Measurements from ENCODE around the gene PPP1R11. TPM values are rescaled to one million over a fixed set of nuclear protein-coding genes. Genes with fewer than 3 reads are reported as not detected.
A peak's percentile ranks its signal among the peaks of the same experiment; 100 is the strongest.

The PPP1R11 gene
- polyA plus RNA-seq, 1 donor (not counting 4 experiments of a cell fraction or from before 2014, with no cell fraction given), result 58.0 TPM

- no peak for TF ChIP-seq EZH2 (IDR thresholded peaks at IDR 0.05; ENCODE audit: low read length)
- no peak for TF ChIP-seq CTCF (optimal IDR thresholded peaks at IDR 0.05 in 1 of 3, IDR thresholded peaks at IDR 0.05 in 1 of 3, conservative IDR thresholded peaks at IDR 0.05 in 1 of 3; ENCODE audit: extremely low read depth in 1 of 3, insufficient read depth in 2 of 3, low read length in 3 of 3)
- Histone ChIP-seq H3K36me3 (ENCODE audit: control insufficient read depth in 2 of 2, extremely low read depth in 1 of 2, insufficient read depth in 2 of 2, low read length in 2 of 2) (no peaks in the 10 kb centered on the region), H3K27ac (ENCODE audit: control insufficient read depth, insufficient read depth, low read length) (no peak overlapping the region), H3K4me2 (ENCODE audit: control insufficient read depth, extremely low read depth, insufficient read depth, low read depth, low read length) (no peak overlapping the region), H2AFZ (ENCODE audit: control insufficient read depth, low read length) (no peak overlapping the region), H3K27me3 (ENCODE audit: control insufficient read depth, extremely low read depth, insufficient read depth, low read length) (peaks cover 43% of the 10 kb centered on the region), H3K4me3 (ENCODE audit: control insufficient read depth in 2 of 3, extremely low read depth in 1 of 3, insufficient read depth in 2 of 3, low read depth in 1 of 3, low read length in 3 of 3) (no peak overlapping the region), H4K20me1 (ENCODE audit: control insufficient read depth, extremely low read depth, insufficient read depth, low read length) (no peaks in the 10 kb centered on the region), H3K79me2 (ENCODE audit: control insufficient read depth, insufficient read depth, low read length) (no peaks in the 10 kb centered on the region), H3K9me1 (ENCODE audit: control insufficient read depth, extremely low read depth, insufficient read depth, low read length) (no peaks in the 10 kb centered on the region), H3K4me1 (ENCODE audit: control insufficient read depth, extremely low read depth, insufficient read depth, low read length) (no peaks in the 10 kb centered on the region), H3K9ac (ENCODE audit: control insufficient read depth, extremely low read depth, insufficient read depth, low read length) (no peak overlapping the region), H3K9me3 (ENCODE audit: control insufficient read depth, low read depth, low read length) (no peaks in the 10 kb centered on the region)
- no peak for DNase-seq (ENCODE audit: low read depth, low spot score)
- no peak for FAIRE-seq
- dilution Hi-C loops (cut with MboI; ENCODE audit: extremely low pct_ligation_motif_present, low sequenced_read_pairs), result no loop called here
Measured at GRCh38 chr6:30112402-30112994, 45.5 kb downstream of the PPP1R11 start.

- Histone ChIP-seq H4K20me1 (ENCODE audit: control insufficient read depth, extremely low read depth, insufficient read depth, low read length) (no peaks in the 10 kb centered on the region), H3K79me2 (ENCODE audit: control insufficient read depth, insufficient read depth, low read length) (no peaks in the 10 kb centered on the region), H3K4me2 (ENCODE audit: control insufficient read depth, extremely low read depth, insufficient read depth, low read depth, low read length) (no peak within 1 kb of the TSS), H3K9me1 (ENCODE audit: control insufficient read depth, extremely low read depth, insufficient read depth, low read length) (no peaks in the 10 kb centered on the region), H3K4me3 (ENCODE audit: control insufficient read depth in 2 of 3, extremely low read depth in 1 of 3, insufficient read depth in 2 of 3, low read depth in 1 of 3, low read length in 3 of 3) (no peak within 1 kb of the TSS), H3K27me3 (ENCODE audit: control insufficient read depth, extremely low read depth, insufficient read depth, low read length) (peaks cover 43% of the 10 kb centered on the region), H3K27ac (ENCODE audit: control insufficient read depth, insufficient read depth, low read length) (no peak within 1 kb of the TSS), H3K9me3 (ENCODE audit: control insufficient read depth, low read depth, low read length) (no peaks in the 10 kb centered on the region), H2AFZ (ENCODE audit: control insufficient read depth, low read length) (no peak within 1 kb of the TSS), H3K36me3 (ENCODE audit: control insufficient read depth in 2 of 2, extremely low read depth in 1 of 2, insufficient read depth in 2 of 2, low read length in 2 of 2) (no peaks in the 10 kb centered on the region), H3K9ac (ENCODE audit: control insufficient read depth, extremely low read depth, insufficient read depth, low read length) (no peak within 1 kb of the TSS), H3K4me1 (ENCODE audit: control insufficient read depth, extremely low read depth, insufficient read depth, low read length) (no peaks in the 10 kb centered on the region)
- FAIRE-seq, result no peak
- DNase-seq (ENCODE audit: low read depth, low spot score), result no peak
- dilution Hi-C loops (cut with MboI; ENCODE audit: extremely low pct_ligation_motif_present, low sequenced_read_pairs), result no loop called here
- TF ChIP-seq CTCF (optimal IDR thresholded peaks at IDR 0.05 in 1 of 3, IDR thresholded peaks at IDR 0.05 in 1 of 3, conservative IDR thresholded peaks at IDR 0.05 in 1 of 3; ENCODE audit: extremely low read depth in 1 of 3, insufficient read depth in 2 of 3, low read length in 3 of 3), result no peak
- peak; percentile 41 for TF ChIP-seq EZH2 (IDR thresholded peaks at IDR 0.05; ENCODE audit: low read length)
Measured at GRCh38 chr6:30113003-30113759, 46.2 kb downstream of the PPP1R11 start, which contains the start of gene TRIM31. TSS of gene TRIM31 (minus strand) at chr6:30113090. CDS start at chr6:30112805, 285 bp downstream.
